HepG2 (cell line): ENCODE data around the gene SLC16A3. TPM values are rescaled to one million over a fixed set of nuclear protein-coding genes. Genes with fewer than 3 reads are reported as not detected.

Experiments
- HES4 ChIP-seq: sonication (generic); formaldehyde crosslinking; IDR thresholded peaks from 2 replicates; pipeline ENCODE4 v1.9.0; 2021; ENCODE audit warnings: mild to moderate bottlenecking, missing genetic modification reagents, borderline replicate concordance
- HHEX ChIP-seq: IDR thresholded peaks from 2 replicates; pipeline ENCODE4 v1.6.1; 2016; ENCODE audit warnings: control low read depth
- HIVEP1 ChIP-seq: sonication (generic); formaldehyde crosslinking; IDR thresholded peaks from 2 replicates; pipeline ENCODE4 v1.4.0; 2020; ENCODE audit warnings: mild to moderate bottlenecking, missing genetic modification reagents
- MYC ChIP-seq: sonication (generic); formaldehyde crosslinking; IDR thresholded peaks from 2 replicates; pipeline ENCODE4 v1.9.0; 2021; ENCODE audit warnings: missing genetic modification reagents, borderline replicate concordance
- ZC3H4 ChIP-seq: sonication (generic); formaldehyde crosslinking; IDR thresholded peaks from 2 replicates; pipeline ENCODE4 v1.4.0; 2020; ENCODE audit warnings: missing genetic modification reagents, borderline replicate concordance
- ZNF672 ChIP-seq: sonication (generic); formaldehyde crosslinking; IDR thresholded peaks from 2 replicates; pipeline ENCODE4 v1.8.1; 2022; ENCODE audit warnings: missing genetic modification reagents
- polyA plus RNA-seq, 8 experiments: library from polyadenylated mRNA; depleted of rRNA in 3 of 8; stranded (reverse) in 7 of 8; unstranded in 1 of 8; fragments of >200 nt; fragmentation: Illumina TruSeq in 4 of 8; extraction: Trizol in 4 of 8; gene quantifications; 2 replicates each; pipeline versions ENCODE4 v1.2.1 to v1.2.3, GENCODE V29; 2011 to 2016; ENCODE audit warnings: low read depth in 4 of 8, missing spikeins in 1 of 8, mixed read lengths in 1 of 8; ENCODE audit not compliant: insufficient read depth in 1 of 8
- total RNA-seq, 5 experiments: library from RNA; depleted of rRNA; stranded (reverse); fragments of >200 nt; fragmentation: Illumina TruSeq; extraction: Trizol; gene quantifications; 2 replicates each; pipeline ENCODE4 v1.2.3, GENCODE V29; 2016; ENCODE audit warnings: low read depth in 1 of 5
- TF ChIP-seq, protein P1 (sequence below), 2 experiments: fragments of 450-650 bp in 1 of 2; sonication (generic) in 1 of 2; formaldehyde crosslinking in 1 of 2; IDR thresholded peaks; 2 replicates each; pipeline versions ENCODE4 v1.6.1 to v1.8.0; 2016 to 2022; ENCODE audit warnings: antibody characterized with exemption in 1 of 2, mild to moderate bottlenecking in 1 of 2, missing genetic modification reagents in 1 of 2
- TF ChIP-seq, protein P2 (sequence below): sonication (generic); formaldehyde crosslinking; IDR thresholded peaks from 2 replicates; pipeline ENCODE4 v1.4.0; 2020; ENCODE audit warnings: missing genetic modification reagents
- TF ChIP-seq, protein P3 (sequence below), 2 experiments: fragments of 450-650 bp in 1 of 2; sonication (generic) in 1 of 2; formaldehyde crosslinking; IDR thresholded peaks; 2 replicates each; pipeline versions ENCODE4 v1.5.0 to v1.8.0; 2020 to 2022; ENCODE audit warnings: mild to moderate bottlenecking in 1 of 2, missing genetic modification reagents in 1 of 2
- TF ChIP-seq, protein P4 (sequence below): sonication (generic); formaldehyde crosslinking; IDR thresholded peaks from 2 replicates; pipeline ENCODE4 v1.5.1; 2020; ENCODE audit warnings: missing genetic modification reagents, mild to moderate bottlenecking, borderline replicate concordance

Gene SLC16A3
- total and polyA plus RNA-seq, 2 of the 13 experiments (the other 11 are each of a cell fraction or from before 2014, with no cell fraction given): 242 to 349 TPM

DNA sequence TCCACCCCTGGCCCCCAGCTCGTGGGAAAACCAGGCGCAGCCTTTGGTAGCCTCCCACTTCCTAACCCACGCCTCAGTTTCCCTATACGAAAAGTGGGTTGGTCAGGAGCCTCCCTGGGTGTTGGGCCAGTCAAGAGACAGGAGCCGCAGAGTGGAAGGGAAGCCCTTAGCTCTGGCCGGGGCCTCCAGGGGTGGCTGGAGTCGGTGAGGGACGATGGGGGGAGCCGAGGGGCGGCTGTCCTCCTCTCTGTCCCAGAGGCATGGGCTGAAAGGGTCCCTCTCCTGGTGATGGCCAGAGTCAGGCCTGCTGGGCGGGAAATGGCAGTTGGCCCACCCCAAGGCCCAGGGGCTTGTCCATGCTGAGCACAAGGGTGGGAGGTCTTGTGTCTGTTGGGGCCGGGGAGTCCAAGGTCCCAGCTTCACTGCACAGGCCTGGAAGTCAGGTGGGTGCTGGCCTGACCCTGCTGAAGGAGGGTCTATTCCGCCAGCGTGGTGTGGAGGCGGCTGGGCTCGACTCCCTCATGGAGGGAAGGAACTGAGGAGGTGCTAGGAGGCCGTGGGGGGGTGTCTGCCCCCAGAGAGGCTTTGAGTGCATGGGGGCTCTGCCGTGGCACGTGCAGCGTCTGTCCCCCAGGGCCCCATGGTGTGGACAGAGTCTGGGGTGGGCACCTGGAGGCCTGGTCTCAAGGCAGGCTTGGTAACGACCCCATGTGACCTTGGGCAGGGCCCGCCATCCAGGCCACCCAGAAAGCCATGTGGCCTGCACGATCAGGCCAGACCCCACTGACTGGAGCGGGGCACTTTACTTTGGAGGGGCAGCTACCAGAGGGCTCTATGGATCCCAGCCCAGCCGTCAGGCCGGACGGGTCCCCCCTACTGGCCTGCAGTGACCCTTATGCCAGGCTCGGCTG, 1.1 kb downstream of the SLC16A3 start (continued):
- TF ChIP-seq, protein P1, sequence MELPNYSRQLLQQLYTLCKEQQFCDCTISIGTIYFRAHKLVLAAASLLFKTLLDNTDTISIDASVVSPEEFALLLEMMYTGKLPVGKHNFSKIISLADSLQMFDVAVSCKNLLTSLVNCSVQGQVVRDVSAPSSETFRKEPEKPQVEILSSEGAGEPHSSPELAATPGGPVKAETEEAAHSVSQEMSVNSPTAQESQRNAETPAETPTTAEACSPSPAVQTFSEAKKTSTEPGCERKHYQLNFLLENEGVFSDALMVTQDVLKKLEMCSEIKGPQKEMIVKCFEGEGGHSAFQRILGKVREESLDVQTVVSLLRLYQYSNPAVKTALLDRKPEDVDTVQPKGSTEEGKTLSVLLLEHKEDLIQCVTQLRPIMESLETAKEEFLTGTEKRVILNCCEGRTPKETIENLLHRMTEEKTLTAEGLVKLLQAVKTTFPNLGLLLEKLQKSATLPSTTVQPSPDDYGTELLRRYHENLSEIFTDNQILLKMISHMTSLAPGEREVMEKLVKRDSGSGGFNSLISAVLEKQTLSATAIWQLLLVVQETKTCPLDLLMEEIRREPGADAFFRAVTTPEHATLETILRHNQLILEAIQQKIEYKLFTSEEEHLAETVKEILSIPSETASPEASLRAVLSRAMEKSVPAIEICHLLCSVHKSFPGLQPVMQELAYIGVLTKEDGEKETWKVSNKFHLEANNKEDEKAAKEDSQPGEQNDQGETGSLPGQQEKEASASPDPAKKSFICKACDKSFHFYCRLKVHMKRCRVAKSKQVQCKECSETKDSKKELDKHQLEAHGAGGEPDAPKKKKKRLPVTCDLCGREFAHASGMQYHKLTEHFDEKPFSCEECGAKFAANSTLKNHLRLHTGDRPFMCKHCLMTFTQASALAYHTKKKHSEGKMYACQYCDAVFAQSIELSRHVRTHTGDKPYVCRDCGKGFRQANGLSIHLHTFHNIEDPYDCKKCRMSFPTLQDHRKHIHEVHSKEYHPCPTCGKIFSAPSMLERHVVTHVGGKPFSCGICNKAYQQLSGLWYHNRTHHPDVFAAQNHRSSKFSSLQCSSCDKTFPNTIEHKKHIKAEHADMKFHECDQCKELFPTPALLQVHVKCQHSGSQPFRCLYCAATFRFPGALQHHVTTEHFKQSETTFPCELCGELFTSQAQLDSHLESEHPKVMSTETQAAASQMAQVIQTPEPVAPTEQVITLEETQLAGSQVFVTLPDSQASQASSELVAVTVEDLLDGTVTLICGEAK (IDR thresholded peaks at IDR 0.05): no peak
- TF ChIP-seq, protein P1 (CRISPR knock-in tag; IDR thresholded peaks at IDR 0.05): no peak
- TF ChIP-seq MYC (CRISPR knock-in tag) (0 out of 2 replicates have a peak, but pooled peaks have one; percentile 75), ZC3H4 (CRISPR knock-in tag) (peak; percentile 50; the same call in 1 of the 2 replicates), HHEX (no peak), ZNF672 (CRISPR knock-in tag) (0 out of 2 replicates have a peak, but pooled peaks have one; percentile 49), HES4 (CRISPR knock-in tag) (peak; percentile 41), HIVEP1 (CRISPR knock-in tag) (0 out of 2 replicates have a peak, but pooled peaks have one; percentile 10)
- TF ChIP-seq, protein P2, sequence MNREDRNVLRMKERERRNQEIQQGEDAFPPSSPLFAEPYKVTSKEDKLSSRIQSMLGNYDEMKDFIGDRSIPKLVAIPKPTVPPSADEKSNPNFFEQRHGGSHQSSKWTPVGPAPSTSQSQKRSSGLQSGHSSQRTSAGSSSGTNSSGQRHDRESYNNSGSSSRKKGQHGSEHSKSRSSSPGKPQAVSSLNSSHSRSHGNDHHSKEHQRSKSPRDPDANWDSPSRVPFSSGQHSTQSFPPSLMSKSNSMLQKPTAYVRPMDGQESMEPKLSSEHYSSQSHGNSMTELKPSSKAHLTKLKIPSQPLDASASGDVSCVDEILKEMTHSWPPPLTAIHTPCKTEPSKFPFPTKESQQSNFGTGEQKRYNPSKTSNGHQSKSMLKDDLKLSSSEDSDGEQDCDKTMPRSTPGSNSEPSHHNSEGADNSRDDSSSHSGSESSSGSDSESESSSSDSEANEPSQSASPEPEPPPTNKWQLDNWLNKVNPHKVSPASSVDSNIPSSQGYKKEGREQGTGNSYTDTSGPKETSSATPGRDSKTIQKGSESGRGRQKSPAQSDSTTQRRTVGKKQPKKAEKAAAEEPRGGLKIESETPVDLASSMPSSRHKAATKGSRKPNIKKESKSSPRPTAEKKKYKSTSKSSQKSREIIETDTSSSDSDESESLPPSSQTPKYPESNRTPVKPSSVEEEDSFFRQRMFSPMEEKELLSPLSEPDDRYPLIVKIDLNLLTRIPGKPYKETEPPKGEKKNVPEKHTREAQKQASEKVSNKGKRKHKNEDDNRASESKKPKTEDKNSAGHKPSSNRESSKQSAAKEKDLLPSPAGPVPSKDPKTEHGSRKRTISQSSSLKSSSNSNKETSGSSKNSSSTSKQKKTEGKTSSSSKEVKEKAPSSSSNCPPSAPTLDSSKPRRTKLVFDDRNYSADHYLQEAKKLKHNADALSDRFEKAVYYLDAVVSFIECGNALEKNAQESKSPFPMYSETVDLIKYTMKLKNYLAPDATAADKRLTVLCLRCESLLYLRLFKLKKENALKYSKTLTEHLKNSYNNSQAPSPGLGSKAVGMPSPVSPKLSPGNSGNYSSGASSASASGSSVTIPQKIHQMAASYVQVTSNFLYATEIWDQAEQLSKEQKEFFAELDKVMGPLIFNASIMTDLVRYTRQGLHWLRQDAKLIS (CRISPR knock-in tag): peak; percentile 41; the same call in 1 of the 2 replicates
- TF ChIP-seq, protein P3, sequence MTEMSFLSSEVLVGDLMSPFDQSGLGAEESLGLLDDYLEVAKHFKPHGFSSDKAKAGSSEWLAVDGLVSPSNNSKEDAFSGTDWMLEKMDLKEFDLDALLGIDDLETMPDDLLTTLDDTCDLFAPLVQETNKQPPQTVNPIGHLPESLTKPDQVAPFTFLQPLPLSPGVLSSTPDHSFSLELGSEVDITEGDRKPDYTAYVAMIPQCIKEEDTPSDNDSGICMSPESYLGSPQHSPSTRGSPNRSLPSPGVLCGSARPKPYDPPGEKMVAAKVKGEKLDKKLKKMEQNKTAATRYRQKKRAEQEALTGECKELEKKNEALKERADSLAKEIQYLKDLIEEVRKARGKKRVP (CRISPR knock-in tag; IDR thresholded peaks at IDR 0.05): no peak
- TF ChIP-seq, protein P4, sequence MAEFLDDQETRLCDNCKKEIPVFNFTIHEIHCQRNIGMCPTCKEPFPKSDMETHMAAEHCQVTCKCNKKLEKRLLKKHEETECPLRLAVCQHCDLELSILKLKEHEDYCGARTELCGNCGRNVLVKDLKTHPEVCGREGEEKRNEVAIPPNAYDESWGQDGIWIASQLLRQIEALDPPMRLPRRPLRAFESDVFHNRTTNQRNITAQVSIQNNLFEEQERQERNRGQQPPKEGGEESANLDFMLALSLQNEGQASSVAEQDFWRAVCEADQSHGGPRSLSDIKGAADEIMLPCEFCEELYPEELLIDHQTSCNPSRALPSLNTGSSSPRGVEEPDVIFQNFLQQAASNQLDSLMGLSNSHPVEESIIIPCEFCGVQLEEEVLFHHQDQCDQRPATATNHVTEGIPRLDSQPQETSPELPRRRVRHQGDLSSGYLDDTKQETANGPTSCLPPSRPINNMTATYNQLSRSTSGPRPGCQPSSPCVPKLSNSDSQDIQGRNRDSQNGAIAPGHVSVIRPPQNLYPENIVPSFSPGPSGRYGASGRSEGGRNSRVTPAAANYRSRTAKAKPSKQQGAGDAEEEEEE (CRISPR knock-in tag): peak; percentile 82; the same call in 1 of the 2 replicates
